A549 treated with DMSO at 1 μM for 4 hours (cell line): ENCODE data around the gene MSRB1. TPM values are rescaled to one million over a fixed set of nuclear protein-coding genes. Genes with fewer than 3 reads are reported as not detected.

Experiments used
- total RNA-seq: library from RNA; stranded (reverse); fragments of 200-300 nt; extraction: Qiagen RNA extraction; gene quantifications from 5 replicates; pipeline ENCODE4 v1.2.3, GENCODE V29; 2022; ENCODE audit warnings: low read depth

The MSRB1 gene
- 27.0 to 33.5 TPM (median 29.9 TPM) in 5 replicates for total RNA-seq

GRCh38 chr16:1942810-1943726 is at the start of gene MSRB1:
TSS of gene MSRB1 (minus strand) at chr16:1943199. CDS start at chr16:1943156, 43 bp downstream.

GRCh38 chr16:1989209-1990100 is 46.5 kb upstream of the MSRB1 start, which contains the start of gene SYNGR3:
TSS of gene SYNGR3 (plus strand) at chr16:1989970. CDS start at chr16:1990103, 133 bp downstream.

GRCh38 chr16:1983544-1984346 is 40.7 kb upstream of the MSRB1 start, which contains the start of gene GFER:
TSS of gene GFER (plus strand) at chr16:1984193. CDS start at chr16:1984219, 26 bp downstream.

GRCh38 chr16:1981398-1981836 is 38.4 kb upstream of the MSRB1 start, which contains the start of gene NOXO1:
TSS of gene NOXO1 (minus strand) at chr16:1981469. CDS start at chr16:1981179, 290 bp downstream.

GRCh38 chr16:1971796-1972489 is 28.9 kb upstream of the MSRB1 start, which contains the start of gene TBL3:
TSS of gene TBL3 (plus strand) at chr16:1972053. CDS start at chr16:1972165, 112 bp downstream.

GRCh38 chr16:1966460-1966859 is 23.5 kb upstream of the MSRB1 start, which contains the start of gene RNF151:
TSS of gene RNF151 (plus strand) at chr16:1966856. CDS start at chr16:1966882, 26 bp downstream.

GRCh38 chr16:1964506-1965395 is 21.8 kb upstream of the MSRB1 start, which contains the start of gene RPS2:
TSS of gene RPS2 (minus strand) at chr16:1964826. CDS start at chr16:1964625, 201 bp downstream.

GRCh38 chr16:1959269-1960039 is 16.5 kb upstream of the MSRB1 start, which contains the start of gene NDUFB10:
TSS of gene NDUFB10 (plus strand) at chr16:1959538. CDS start at chr16:1959625, 87 bp downstream.

GRCh38 chr16:1918351-1919326 is 24.4 kb downstream of the MSRB1 start, which contains the start of gene HS3ST6:
TSS of gene HS3ST6 (minus strand) at chr16:1918415. CDS start at chr16:1918323, 92 bp downstream.

Other genes starting within 250 kb of the MSRB1 start
- 36.1 to 58.0 TPM (median 52.2 TPM) in 5 replicates for gene MAPK8IP3, start 237.0 kb downstream of the MSRB1 start, total RNA-seq
- 29.4 to 60.4 TPM (median 53.3 TPM) in 5 replicates for gene NME3, start 171.7 kb downstream of the MSRB1 start, total RNA-seq
- gene EME2, start 170.4 kb downstream of the MSRB1 start, total RNA-seq: 5.4 to 12.9 TPM (median 9.9 TPM) in 5 replicates
- 163 to 261 TPM (median 224 TPM) in 5 replicates for gene MRPS34, start 170.1 kb downstream of the MSRB1 start, total RNA-seq
- gene SPSB3, start 160.6 kb downstream of the MSRB1 start, total RNA-seq: 16.1 to 25.3 TPM (median 22.5 TPM) in 5 replicates
- gene NUBP2, start 160.2 kb downstream of the MSRB1 start, total RNA-seq: 56.7 to 88.8 TPM (median 76.9 TPM) in 5 replicates
- gene IGFALS, start 149.5 kb downstream of the MSRB1 start, total RNA-seq: 0.07 to 0.13 TPM in 2 of 5 replicates, not detected in the others
- 57.8 to 69.7 TPM (median 62.0 TPM) in 5 replicates for gene HAGH, start 116.4 kb downstream of the MSRB1 start, total RNA-seq
- 42.2 to 49.6 TPM (median 45.3 TPM) in 5 replicates for gene FAHD1, start 116.0 kb downstream of the MSRB1 start, total RNA-seq
- 1.9 to 2.4 TPM (median 2.1 TPM) in 5 replicates for gene MEIOB, start 71.0 kb downstream of the MSRB1 start, total RNA-seq
- gene HS3ST6, start 24.8 kb downstream of the MSRB1 start, total RNA-seq: 1.9 to 3.9 TPM (median 3.1 TPM) in 5 replicates
- 0.03 to 0.06 TPM in 2 of 5 replicates, not detected in the others for gene RPL3L, start 11.5 kb upstream of the MSRB1 start, total RNA-seq
- gene NDUFB10, start 16.3 kb upstream of the MSRB1 start, total RNA-seq: 234 to 300 TPM (median 255 TPM) in 5 replicates
- 3,777 to 5,494 TPM (median 4,879 TPM) in 5 replicates for gene RPS2, start 21.6 kb upstream of the MSRB1 start, total RNA-seq
- not detected in 5 replicates for gene RNF151, start 23.7 kb upstream of the MSRB1 start, total RNA-seq
- gene TBL3, start 28.9 kb upstream of the MSRB1 start, total RNA-seq: 33.8 to 44.9 TPM (median 36.1 TPM) in 5 replicates
- 0.14 to 0.29 TPM (median 0.25 TPM) in 5 replicates for gene NOXO1, start 38.3 kb upstream of the MSRB1 start, total RNA-seq
- gene GFER, start 41.0 kb upstream of the MSRB1 start, total RNA-seq: 26.3 to 42.5 TPM (median 39.7 TPM) in 5 replicates
- gene SYNGR3, start 46.8 kb upstream of the MSRB1 start, total RNA-seq: 6.4 to 7.6 TPM (median 6.9 TPM) in 5 replicates
- gene ZNF598, start 66.6 kb upstream of the MSRB1 start, total RNA-seq: 44.1 to 62.0 TPM (median 55.9 TPM) in 5 replicates
- gene NPW, start 76.6 kb upstream of the MSRB1 start, total RNA-seq: 0.74 to 1.3 TPM (median 0.99 TPM) in 5 replicates
- 38.6 to 58.8 TPM (median 54.7 TPM) in 5 replicates for gene NHERF2, start 83.7 kb upstream of the MSRB1 start, total RNA-seq
- 34.0 to 46.7 TPM (median 42.0 TPM) in 5 replicates for gene NTHL1, start 104.6 kb upstream of the MSRB1 start, total RNA-seq
- 34.3 to 44.5 TPM (median 38.4 TPM) in 5 replicates for gene TSC2, start 104.8 kb upstream of the MSRB1 start, total RNA-seq
- 41.9 to 56.6 TPM (median 50.2 TPM) in 5 replicates for gene PKD1, start 192.7 kb upstream of the MSRB1 start, total RNA-seq
- 3.0 to 4.5 TPM (median 3.3 TPM) in 5 replicates for gene RAB26, start 205.4 kb upstream of the MSRB1 start, total RNA-seq
- 39.0 to 67.9 TPM (median 55.5 TPM) in 5 replicates for gene TRAF7, start 212.6 kb upstream of the MSRB1 start, total RNA-seq